HG03565 (cell line): ENCODE data around the gene INO80.

Experiments used
- ATAC-seq: cut with Tn5 transposase; IDR thresholded peaks from one replicate; pipeline ENCODE4 v1.9.1; 2021; ENCODE audit warnings: mild to moderate bottlenecking, moderate library complexity; ENCODE audit not compliant: unreplicated experiment

The INO80 gene

GRCh38 chr15:41010345-41010744, 105.7 kb downstream of the INO80 start:
- ATAC-seq = no peak

- ATAC-seq = no peak
Measured at GRCh38 chr15:41006479-41006878, 109.6 kb downstream of the INO80 start.

- no peak for ATAC-seq
Measured at GRCh38 chr15:41004490-41004889, 111.6 kb downstream of the INO80 start.

- no peak for ATAC-seq
Measured at GRCh38 chr15:41001524-41002214, 114.4 kb downstream of the INO80 start.

- no peak for ATAC-seq
Measured at GRCh38 chr15:40999190-40999589, 116.9 kb downstream of the INO80 start.

GRCh38 chr15:40995656-40996055, 120.4 kb downstream of the INO80 start:
- no peak for ATAC-seq

GRCh38 chr15:40992825-40993224, 123.3 kb downstream of the INO80 start:
- no peak for ATAC-seq

GRCh38 chr15:40992241-40992741, 123.8 kb downstream of the INO80 start:
- no peak for ATAC-seq

- ATAC-seq = no peak
Measured at GRCh38 chr15:40991355-40991754, 124.7 kb downstream of the INO80 start.

- ATAC-seq = no peak
Measured at GRCh38 chr15:40990789-40991188, 125.3 kb downstream of the INO80 start.

- ATAC-seq = no peak
Measured at GRCh38 chr15:40990080-40990479, 126.0 kb downstream of the INO80 start.

GRCh38 chr15:40988156-40988555, 127.9 kb downstream of the INO80 start:
- no peak for ATAC-seq

- no peak for ATAC-seq
Measured at GRCh38 chr15:40986820-40987219, 129.3 kb downstream of the INO80 start.

GRCh38 chr15:40985541-40986330, 130.3 kb downstream of the INO80 start:
- ATAC-seq = no peak

GRCh38 chr15:40984964-40985363, 131.1 kb downstream of the INO80 start:
- ATAC-seq = no peak

- ATAC-seq = no peak
Measured at GRCh38 chr15:40984406-40984805, 131.7 kb downstream of the INO80 start.

- ATAC-seq = no peak
Measured at GRCh38 chr15:40982855-40983254, 133.2 kb downstream of the INO80 start.

GRCh38 chr15:40981186-40981585, 134.9 kb downstream of the INO80 start:
- no peak for ATAC-seq

GRCh38 chr15:40978562-40978961, 137.5 kb downstream of the INO80 start:
- no peak for ATAC-seq

- ATAC-seq = no peak
Measured at GRCh38 chr15:40978141-40978540, 137.9 kb downstream of the INO80 start.

- no peak for ATAC-seq
Measured at GRCh38 chr15:40976819-40977218, 139.3 kb downstream of the INO80 start.

GRCh38 chr15:40974879-40975278, 141.2 kb downstream of the INO80 start:
- no peak for ATAC-seq
